Activated effector memory CD4-positive, alpha-beta T cell treated with anti-CD3 and anti-CD28 coated beads, Interleukin-2, amount 50 U/mL, for 16 hours (primary cell): Measurements from ENCODE around the gene SPEF1.

Source experiments
- DNase-seq: peaks from one replicate; pipeline ENCODE4 v3.0.0-alpha.2; 2020

The SPEF1 gene

DNA sequence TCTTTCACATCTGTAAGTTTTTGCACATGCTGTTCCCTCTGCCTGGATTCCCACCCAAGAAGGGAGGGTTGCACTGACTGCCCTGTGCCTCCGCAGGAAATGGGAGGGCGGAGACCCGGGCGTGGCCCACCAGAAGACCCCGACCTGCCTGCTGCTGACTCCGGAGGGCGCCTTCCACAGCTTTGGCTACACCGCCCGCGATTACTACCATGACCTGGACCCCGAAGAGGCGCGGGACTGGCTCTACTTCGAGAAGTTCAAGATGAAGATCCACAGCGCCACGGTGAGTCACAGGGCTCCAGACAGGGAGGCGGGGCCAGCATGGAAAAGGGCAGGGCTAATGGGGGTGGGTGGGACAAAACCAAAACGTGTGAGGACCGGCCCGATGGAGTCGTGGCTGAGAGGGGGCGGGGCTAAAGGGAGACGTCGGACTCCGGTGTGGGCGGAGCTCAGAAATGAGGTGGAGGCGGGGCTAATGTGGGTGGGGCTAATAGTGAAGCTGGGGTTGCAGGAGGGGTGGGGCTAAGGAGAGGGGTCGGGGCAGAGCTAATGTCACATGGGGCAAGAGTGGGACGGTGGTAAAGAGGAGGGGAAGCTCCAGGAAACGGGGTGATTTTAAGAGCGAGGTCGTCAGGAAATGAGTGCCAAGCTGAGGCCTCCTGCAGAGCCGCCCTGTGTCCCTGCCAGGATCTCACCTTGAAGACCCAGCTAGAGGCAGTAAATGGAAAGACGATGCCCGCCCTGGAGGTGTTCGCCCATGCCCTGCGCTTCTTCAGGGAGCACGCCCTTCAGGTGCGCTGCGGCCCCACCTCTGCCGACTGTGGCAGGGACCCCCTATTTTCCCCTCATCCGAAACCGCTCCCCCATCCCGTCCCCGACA is 36.2 kb downstream of the SPEF1 start:
- DNase-seq = peak; percentile 89

DNA sequence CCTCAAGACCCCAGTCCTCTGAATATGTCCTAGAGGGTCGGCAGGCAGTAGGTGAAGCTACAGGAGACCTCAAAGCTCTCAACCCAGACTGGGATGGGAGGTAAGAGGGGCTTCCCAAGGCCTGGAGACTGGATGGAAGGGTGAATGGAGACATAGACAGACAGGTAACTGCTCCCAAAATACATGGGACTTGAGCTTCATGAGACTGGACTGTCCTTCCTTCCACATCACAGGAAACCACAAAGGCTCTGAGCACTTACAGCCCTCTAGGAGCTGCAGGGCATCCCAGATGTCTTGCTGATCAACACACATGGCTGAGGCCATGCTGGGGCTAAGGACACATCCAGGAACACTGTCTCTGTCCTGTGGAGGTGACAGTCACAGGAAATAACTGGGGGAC is 37.2 kb downstream of the SPEF1 start:
- DNase-seq = no peak

GRCh38 chr20:3743251-3743650 is 38.0 kb downstream of the SPEF1 start:
- no peak for DNase-seq

GRCh38 chr20:3741836-3742458 is 39.3 kb downstream of the SPEF1 start:
- no peak for DNase-seq

GRCh38 chr20:3740615-3741301 is 40.5 kb downstream of the SPEF1 start:
- no peak for DNase-seq

DNA sequence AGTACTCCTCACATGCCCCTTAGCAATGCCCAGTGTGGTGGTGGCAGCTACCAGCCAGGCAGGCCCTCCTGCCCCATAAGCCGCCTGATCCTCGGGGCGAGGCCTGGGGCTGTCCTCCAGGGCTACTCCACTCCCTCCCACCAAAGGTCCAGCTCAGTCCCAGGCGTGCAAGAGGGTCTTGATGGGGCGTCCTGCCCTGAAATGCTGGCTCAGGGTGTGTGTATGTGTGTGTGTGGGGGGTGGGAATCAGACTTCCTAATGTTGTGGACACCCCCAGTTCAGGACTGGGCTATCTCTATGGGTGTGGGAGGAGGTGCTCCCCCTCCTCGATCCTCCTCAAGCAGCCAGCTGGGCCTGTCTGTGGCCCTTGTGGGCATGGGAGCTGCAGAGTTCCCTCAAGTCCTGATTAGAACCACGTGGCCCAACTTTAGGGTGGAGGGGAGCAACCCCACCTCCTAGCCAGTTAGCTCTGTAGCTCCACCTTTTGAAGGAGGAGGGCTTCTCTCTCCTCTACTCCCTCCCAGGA is 41.3 kb downstream of the SPEF1 start:
- no peak for DNase-seq

DNA sequence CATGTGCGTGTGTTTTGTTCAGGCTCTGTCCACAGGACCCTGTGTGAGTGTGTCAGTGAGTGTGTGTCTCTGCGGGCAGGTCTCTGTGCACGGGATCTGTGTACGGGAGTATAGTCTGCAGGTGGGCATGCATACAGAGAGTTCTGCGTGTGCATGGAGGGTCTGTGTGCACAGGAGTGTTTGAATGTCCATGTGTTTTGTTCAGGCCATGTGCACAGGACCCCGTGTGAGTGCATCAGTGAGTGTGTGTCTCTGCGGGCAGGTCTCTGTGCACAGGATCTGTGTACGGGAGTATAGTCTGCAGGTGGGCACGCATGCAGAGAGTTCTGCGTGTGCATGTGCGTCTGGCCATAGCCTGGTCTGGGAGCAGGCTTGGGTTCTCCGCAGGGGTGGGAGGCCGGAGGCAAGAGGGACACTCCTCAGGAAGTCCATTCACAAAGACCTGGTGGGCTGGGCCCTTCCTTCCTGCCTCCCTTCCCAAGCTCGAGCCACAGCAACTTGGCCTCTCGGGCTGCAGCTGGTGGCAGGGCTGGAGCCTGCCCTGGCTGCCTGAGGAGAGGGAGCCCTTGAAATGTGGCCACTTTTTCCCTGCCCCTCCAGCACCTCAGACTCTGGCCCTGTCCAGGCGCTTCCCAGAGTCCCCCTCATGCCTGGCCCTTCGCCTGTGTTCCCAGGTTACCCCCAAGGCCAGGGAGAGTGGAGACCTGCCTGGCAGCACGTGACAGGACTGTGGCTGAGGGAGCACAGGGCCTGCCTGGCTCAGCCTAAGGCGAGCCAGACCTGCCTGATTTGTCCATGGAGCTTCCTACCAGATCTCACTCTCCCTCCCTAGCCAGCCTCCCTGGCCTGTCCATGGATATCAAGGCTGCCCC is 42.0 kb downstream of the SPEF1 start:
- no peak for DNase-seq

- DNase-seq = no peak
These were observed 42.9 kb downstream of the SPEF1 start for GRCh38 chr20:3738111-3739053.

- no peak for DNase-seq
These were observed 45.5 kb downstream of the SPEF1 start for GRCh38 chr20:3735768-3736167.

DNA sequence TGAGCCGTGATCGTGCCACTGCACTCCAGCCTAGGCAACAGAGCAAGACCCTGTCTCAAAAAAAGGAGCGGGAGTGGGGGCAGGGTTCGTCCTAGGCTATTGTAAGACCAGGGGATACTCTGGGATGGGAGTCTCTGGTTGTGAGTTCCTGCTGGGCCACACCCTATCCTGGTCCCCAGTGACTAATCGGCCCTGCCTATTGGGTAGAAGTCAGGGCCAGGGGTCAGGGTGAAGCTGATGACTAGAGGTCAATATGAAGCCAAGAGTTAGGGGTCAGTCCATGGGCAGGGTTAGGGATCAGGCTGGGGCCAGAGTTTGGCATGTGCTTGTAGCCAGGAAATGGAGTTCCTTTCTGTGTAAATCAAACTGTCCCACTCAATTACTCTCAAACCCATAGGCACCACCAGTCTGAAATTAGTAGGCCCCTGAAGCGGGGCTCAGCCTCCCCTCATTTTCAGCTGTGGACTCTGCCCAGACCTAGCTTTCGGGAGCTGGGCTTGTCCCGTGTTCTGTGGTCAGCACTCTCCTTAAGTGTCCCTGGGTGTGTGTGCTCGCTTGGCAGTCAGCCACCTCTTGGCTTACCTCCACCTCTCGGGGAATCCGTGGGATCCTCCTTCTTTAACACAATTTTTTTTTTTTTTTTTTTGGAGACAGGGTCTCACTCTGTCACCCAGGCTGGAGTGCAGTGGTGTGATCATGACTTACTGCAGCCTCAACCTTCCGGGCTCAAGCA is 47.0 kb downstream of the SPEF1 start:
- no peak for DNase-seq

DNA sequence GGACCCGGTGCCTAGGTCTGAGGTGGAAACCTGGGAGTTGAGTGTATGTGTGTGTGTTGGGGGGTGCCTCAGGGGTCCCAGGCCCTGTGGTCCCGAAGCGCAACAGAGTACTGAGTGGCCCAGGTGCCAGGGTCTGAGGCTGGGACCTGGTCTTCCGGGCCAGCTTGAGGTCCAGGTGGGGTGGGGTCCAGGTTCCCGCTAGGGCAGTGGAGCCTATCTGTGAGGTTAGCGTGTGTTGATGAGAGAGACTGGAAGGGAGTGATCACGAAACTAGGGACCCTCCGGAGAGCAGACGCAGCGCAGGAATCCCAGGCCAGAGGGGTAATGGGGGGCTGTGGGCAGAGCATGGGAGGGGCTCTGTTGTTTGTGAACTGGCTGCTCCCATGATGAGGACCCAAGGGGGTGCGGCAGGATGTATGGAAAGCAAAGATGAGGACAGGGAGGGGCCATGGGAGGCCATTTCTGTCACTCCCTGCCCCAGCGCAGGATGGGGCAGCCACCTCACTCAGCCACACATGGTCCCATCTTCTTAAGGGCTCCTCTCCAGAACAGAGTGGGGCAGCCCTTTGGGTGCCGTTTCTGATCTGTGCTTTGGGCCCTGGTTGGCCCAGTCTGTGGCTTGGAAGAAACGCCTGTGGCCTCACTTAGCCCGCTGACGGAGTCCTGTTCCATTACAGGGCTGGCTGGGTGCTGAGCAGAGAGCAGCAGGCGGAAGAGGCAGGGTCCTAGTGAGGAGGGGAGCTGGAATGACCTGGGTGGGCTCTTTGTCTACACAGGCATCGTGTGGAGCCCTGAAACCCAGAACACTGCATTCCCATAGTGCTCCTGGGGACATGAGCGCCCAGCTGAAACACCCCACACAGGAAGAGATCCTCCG is 47.9 kb downstream of the SPEF1 start:
- no peak for DNase-seq

- DNase-seq = no peak
These were observed 48.7 kb downstream of the SPEF1 start, which contains the start of gene HSPA12B for GRCh38 chr20:3732327-3733118. Gene HSPA12B, plus strand, starts transcription at chr20:3732685. Its CDS starts 5,990 bp downstream, at chr20:3738675.

GRCh38 chr20:3731944-3732326 is 49.3 kb downstream of the SPEF1 start:
- no peak for DNase-seq

- no peak for DNase-seq
These were observed 50.2 kb downstream of the SPEF1 start for GRCh38 chr20:3730803-3731672.

GRCh38 chr20:3729811-3730540 is 51.3 kb downstream of the SPEF1 start:
- DNase-seq = no peak

GRCh38 chr20:3729378-3729777 is 51.9 kb downstream of the SPEF1 start:
- no peak for DNase-seq

DNA sequence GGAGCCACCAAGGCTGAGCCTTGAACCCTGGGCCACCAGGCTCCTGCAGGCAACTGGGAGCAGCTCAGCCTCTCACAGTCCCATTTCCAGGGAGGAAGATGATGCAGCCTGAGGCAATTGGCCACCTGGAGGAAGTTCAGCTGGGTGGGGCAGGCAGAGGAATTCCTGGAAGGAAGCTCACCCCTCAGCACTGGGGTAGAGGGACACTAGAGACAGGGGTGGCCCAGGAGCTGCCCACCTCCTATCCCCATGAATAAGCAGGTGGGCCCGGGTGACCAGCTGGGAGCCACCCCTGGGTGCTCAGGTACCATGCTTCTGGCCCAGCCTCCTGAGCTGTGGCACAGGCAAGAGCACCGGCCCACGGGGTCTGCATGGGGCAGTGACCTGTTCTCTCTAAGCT is 52.4 kb downstream of the SPEF1 start:
- DNase-seq = no peak
